Lung (tissue), 12 donors: ENCODE results near the gene FNDC11. TPM values are rescaled to one million over a fixed set of nuclear protein-coding genes. Genes with fewer than 3 reads are reported as not detected.
A peak's percentile ranks its signal among the peaks of the same experiment; 100 is the strongest.

Experiments
- ATAC-seq: fragments of 200-7000 bp; cut with Tn5 transposase; one replicate; pipeline ENCODE4 v1.9.1; 2020; ENCODE audit warnings: moderate number of reproducible peaks; ENCODE audit not compliant: insufficient read depth, low FRiP score
- DNase-seq, 3 donors: peaks; one replicate each; pipeline ENCODE4 v3.0.0-alpha.2; 2013 to 2017
- H3K27ac ChIP-seq, 2 donors: one replicate each; pipeline ENCODE4 v1.5.1; 2013; ENCODE audit warnings: mild to moderate bottlenecking in 2 of 2, moderate library complexity in 2 of 2, control low read depth in 1 of 2, inconsistent platforms in 1 of 2, low read depth in 1 of 2, low read length in 1 of 2
- H3K27me3 ChIP-seq, 3 donors: one replicate each; pipeline ENCODE4 v1.5.1; 2013; ENCODE audit warnings: low read length in 2 of 3; ENCODE audit not compliant: control insufficient read depth in 3 of 3, insufficient read depth in 3 of 3
- H3K36me3 ChIP-seq, 4 donors: one replicate each; pipeline ENCODE4 v1.5.1; 2013; ENCODE audit warnings: low read length in 4 of 4, mild to moderate bottlenecking in 1 of 4, moderate library complexity in 1 of 4; ENCODE audit not compliant: control insufficient read depth in 4 of 4, insufficient read depth in 4 of 4
- H3K4me1 ChIP-seq, 5 donors: one replicate each; pipeline ENCODE4 v1.5.1; 2013; ENCODE audit warnings: low read length in 5 of 5, mild to moderate bottlenecking in 2 of 5, moderate library complexity in 1 of 5; ENCODE audit not compliant: control insufficient read depth in 5 of 5, insufficient read depth in 5 of 5
- H3K4me3 ChIP-seq: one replicate; pipeline ENCODE4 v1.5.1; 2013; ENCODE audit warnings: mild to moderate bottlenecking, control low read depth, moderate library complexity
- H3K9ac ChIP-seq, 2 donors: one replicate each; pipeline ENCODE4 v1.5.1; 2013; ENCODE audit warnings: low read length in 2 of 2, control low read depth in 1 of 2; ENCODE audit not compliant: insufficient read depth in 1 of 2
- H3K9me3 ChIP-seq, 4 donors: one replicate each; pipeline ENCODE4 v1.5.1; 2013; ENCODE audit warnings: low read length in 3 of 4, mild to moderate bottlenecking in 1 of 4, moderate library complexity in 1 of 4; ENCODE audit not compliant: control insufficient read depth in 4 of 4, insufficient read depth in 3 of 4
- WGBS, 2 donors: extraction: QIAGEN DNeasy Blood & Tissue Kit; methylation state at CpG; one replicate each; pipeline ENCODE4 v1.1.7; 2013; 5-methylcytosine and 5-hydroxymethylcytosine counted together
- polyA plus RNA-seq, 2 donors: library from polyadenylated mRNA; stranded (reverse); fragments of 200-250 nt; gene quantifications; one replicate each; pipeline ENCODE4 v1.2.1, GENCODE V29; 2013
- total RNA-seq, 2 donors: library from RNA; depleted of rRNA in 1 of 2; stranded (reverse); fragments of >200 nt in 1 of 2; gene quantifications; one replicate each; pipeline ENCODE4 v1.2.1, GENCODE V29; 2014 to 2021
- TF ChIP-seq, protein P1 (sequence below): IDR thresholded peaks from 2 replicates; pipeline ENCODE4 v1.5.1; 2012; ENCODE audit warnings: mild to moderate bottlenecking; ENCODE audit errors: control extremely low read depth, extremely low read depth
- donor health status: control.
- donor health status: control.
- donor health status: Bipolar disorder and iron deficiency.
- donor health status: healthy.
- donor health status: DM: yes; HTN: yes; CAD: no.

The FNDC11 gene
- total and polyA plus RNA-seq, 4 donors = 1.0 to 3.2 (median 2.3) TPM

DNA sequence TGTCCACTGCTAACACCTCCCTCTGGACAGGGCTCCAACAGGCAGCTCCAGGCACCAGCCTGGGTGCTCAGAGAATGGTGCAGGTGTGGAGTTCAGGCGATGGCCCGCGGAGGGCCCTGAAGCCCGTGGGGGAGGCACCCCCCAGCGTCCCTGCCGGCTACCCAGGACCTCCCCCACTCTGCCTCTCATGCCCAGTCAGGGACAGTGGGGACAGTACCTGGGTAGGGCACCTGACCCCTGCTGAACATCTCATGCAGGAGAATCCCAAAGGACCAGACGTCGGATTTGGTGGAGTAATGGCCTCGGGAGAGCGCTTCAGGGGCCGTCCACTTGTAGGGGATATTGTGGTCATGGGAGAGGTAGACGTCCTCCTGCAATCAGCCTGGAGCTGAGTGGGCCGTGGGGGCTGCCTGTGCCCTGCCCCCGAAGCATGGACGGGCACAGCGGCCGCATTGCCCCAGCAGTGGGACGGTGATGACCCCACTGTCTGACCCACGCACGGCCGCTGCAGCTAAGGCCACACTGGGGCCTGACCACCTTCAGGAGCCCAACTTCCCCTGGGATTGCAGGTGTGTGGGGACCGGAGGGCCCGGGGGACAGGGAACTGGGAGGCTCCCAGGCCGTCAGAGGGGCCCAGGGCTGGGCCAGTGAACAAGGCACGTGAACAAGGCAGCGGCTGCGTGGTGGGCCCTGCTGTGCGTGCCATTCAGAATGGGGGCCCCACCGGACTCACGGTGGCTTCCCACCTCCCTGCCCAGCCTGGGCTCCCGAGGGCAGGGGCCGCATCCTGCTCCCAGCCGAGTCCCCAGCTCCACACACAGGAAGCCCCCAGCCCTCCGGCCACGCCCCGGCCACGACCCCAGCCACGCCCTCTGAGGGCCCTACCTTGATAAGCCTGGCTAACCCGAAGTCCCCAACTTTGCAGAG is 23.8 kb upstream of the FNDC11 start:
- Histone ChIP-seq H3K27ac (no peak overlapping the region), H3K36me3 (no peaks in the 10 kb centered on the region)
- peak in 1 of 3 donors; percentile 16 for DNase-seq

DNA sequence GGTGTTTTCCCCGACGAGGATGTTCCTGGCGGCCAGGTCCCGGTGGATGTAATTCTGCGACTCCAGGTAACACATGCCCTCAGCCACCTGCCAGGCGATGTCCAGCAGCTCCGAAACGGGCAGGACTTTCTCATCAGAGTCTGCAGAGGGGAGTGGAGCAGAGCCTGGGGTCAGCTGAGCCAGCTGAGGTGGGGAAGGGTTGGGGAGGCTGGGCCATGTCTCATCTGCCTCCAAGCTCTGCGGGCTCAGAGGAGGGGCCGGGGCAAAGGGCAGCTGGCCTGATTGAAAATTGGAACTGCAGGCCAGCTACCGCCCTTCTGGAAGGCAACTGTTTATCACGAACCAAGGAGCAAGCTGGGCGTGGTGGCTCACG is 23.2 kb upstream of the FNDC11 start:
- no peak overlapping the region for H3K27ac ChIP-seq
- peaks cover 0 to 10% (median 5%) of the 10 kb centered on the region in 3 donors for H3K27me3 ChIP-seq
- H3K4me1 ChIP-seq = peaks cover 0 to 9% (median 0%) of the 10 kb centered on the region in 5 donors
- ATAC-seq = no peak
- H3K4me3 ChIP-seq = no peak overlapping the region
- DNase-seq = no peak
- H3K36me3 ChIP-seq = no peaks in the 10 kb centered on the region
- 69 to 86% methylated on average over 14 of the region's 14 CpGs for WGBS, 2 donors
- no peak overlapping the region for H3K9ac ChIP-seq
- TF ChIP-seq, protein P1, sequence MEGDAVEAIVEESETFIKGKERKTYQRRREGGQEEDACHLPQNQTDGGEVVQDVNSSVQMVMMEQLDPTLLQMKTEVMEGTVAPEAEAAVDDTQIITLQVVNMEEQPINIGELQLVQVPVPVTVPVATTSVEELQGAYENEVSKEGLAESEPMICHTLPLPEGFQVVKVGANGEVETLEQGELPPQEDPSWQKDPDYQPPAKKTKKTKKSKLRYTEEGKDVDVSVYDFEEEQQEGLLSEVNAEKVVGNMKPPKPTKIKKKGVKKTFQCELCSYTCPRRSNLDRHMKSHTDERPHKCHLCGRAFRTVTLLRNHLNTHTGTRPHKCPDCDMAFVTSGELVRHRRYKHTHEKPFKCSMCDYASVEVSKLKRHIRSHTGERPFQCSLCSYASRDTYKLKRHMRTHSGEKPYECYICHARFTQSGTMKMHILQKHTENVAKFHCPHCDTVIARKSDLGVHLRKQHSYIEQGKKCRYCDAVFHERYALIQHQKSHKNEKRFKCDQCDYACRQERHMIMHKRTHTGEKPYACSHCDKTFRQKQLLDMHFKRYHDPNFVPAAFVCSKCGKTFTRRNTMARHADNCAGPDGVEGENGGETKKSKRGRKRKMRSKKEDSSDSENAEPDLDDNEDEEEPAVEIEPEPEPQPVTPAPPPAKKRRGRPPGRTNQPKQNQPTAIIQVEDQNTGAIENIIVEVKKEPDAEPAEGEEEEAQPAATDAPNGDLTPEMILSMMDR = no peak
- H3K9me3 ChIP-seq = no peaks in the 10 kb centered on the region

More for the DNA sequence above, 23.8 kb upstream of the FNDC11 start:
- no peaks in the 10 kb centered on the region for H3K9me3 ChIP-seq
- no peak overlapping the region for H3K9ac ChIP-seq
- H3K27me3 ChIP-seq = peaks cover 0 to 7% (median 3%) of the 10 kb centered on the region in 3 donors
- H3K4me3 ChIP-seq = no peak overlapping the region
- H3K4me1 ChIP-seq = peaks cover 0 to 6% (median 0%) of the 10 kb centered on the region in 5 donors
- ATAC-seq = no peak
- WGBS, 2 donors = 76 to 86% methylated on average over 36 to 39 of the region's 39 CpGs
- TF ChIP-seq, protein P1 = no peak

DNA sequence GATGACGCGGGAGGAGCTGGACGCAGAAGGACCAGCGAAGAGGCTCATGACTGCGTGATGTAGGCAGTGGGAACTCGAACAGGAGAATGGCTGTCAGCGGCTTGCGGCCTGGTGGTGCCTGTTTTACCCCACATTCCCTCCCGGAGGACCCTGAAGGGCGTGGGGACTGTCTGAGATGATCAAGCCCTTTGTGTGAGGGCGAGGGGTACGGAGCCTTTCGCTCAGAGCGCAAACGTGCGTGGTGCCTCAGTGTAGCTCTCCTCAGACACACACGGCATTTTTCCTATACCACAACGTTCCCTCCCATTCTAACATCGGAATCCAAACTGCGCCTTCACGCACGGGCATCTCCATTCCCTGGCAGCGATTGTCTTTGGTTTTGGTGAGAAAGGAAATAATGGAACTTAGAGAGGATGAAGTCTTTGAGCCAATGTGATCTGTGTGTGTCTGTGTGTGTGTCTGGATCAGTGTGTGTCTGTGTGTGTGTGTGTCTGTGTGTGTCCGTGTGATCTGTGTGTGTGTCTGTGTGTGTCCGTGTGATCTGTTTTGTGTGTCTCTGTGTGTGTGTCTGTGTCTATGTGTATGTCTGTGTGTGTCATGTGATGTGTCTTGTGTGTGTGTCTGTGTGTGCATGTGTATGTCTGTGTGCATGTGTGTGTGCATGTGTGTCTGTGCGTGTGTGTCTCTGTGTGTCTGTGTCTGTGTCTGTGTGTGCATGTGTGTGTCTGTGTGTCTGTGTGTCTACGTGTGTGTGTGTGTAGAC is 22.1 kb upstream of the FNDC11 start:
- Histone ChIP-seq H3K9me3 (no peaks in the 10 kb centered on the region), H3K4me3 (no peak overlapping the region), H3K27me3 (peaks cover 0 to 10% (median 5%) of the 10 kb centered on the region in 3 donors), H3K4me1 (peaks cover 0 to 11% (median 0%) of the 10 kb centered on the region in 5 donors), H3K27ac (no peak overlapping the region), H3K36me3 (no peaks in the 10 kb centered on the region), H3K9ac (no peak overlapping the region)
- ATAC-seq = no peak
- TF ChIP-seq, protein P1 = no peak
- peak in 1 of 3 donors; percentile 8 for DNase-seq
- WGBS, 2 donors = 82 to 93% methylated on average over 27 of the region's 27 CpGs
